Measurements from ENCODE around the gene TENT5A.

Gene TENT5A

DNA sequence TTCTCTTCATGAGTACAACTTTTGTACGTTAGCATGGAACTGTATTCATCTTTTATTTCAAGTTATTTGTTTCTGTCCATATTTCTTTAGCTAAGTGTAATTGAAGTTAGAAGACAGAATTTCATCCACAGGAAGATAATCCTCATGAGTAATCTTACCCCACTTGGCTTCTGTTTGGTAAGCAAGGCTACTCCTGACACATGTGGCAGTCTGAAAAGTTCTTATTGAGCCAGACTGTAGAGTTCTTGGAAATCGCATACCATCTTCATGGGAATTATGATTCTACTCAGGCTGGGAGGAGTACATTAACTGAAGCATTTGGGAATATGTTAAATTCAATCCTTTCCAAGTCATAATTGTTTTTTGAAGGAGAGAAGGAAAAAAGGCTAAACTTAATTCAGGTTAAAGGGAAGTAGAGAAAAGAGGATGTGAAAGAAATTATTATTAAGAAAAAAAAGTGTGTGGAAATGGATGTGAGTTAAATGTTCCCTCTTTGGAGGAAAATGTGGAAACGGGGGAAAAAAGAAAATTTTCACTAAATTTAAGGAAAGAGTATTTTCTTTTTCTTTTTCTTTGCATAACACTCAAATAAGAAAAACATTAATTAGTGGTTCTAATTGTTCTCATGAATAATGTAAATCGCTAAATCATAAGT lies 41.5 kb upstream of the TENT5A start:
- DNase-seq (ENCODE audit: low read depth) = peak; percentile 32
- TF ChIP-seq CTCF (IDR thresholded peaks at IDR 0.05; ENCODE audit: low read length, missing control alignments) = no peak
- H3K4me3 ChIP-seq (replicated peaks; ENCODE audit: low read depth, low read length) = no peak overlapping the region

GRCh38 chr6:81792826-81793225 lies 40.3 kb upstream of the TENT5A start:
- TF ChIP-seq CTCF (IDR thresholded peaks at IDR 0.05; ENCODE audit: low read length, missing control alignments) = no peak
- DNase-seq (ENCODE audit: low read depth) = no peak
- no peak overlapping the region for H3K4me3 ChIP-seq (replicated peaks; ENCODE audit: low read depth, low read length)

GRCh38 chr6:81791756-81792155 lies 39.3 kb upstream of the TENT5A start:
- H3K4me3 ChIP-seq (replicated peaks; ENCODE audit: low read depth, low read length) = no peak overlapping the region
- no peak for DNase-seq (ENCODE audit: low read depth)
- no peak for TF ChIP-seq CTCF (IDR thresholded peaks at IDR 0.05; ENCODE audit: low read length, missing control alignments)

DNA sequence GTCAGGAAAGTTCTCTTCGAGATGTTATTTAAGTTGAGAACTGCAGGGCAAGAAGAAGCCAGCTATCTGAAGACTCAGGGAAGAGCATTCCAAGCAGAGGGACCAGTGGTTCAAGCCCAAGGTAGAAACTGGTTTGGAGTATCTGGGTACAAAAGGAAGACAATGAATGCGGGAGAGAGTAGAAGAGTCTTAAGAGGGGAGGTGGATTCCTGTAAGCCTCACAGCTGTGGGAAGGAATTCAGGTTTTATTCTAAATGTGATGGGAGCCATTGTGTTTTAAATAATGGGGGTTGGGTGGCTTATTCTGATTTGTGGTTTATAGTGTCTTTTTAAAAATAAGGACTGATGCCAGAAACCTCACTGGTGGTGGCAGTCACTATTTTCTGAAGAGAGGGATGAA lies 37.6 kb upstream of the TENT5A start:
- DNase-seq (ENCODE audit: low read depth) = no peak
- H3K4me3 ChIP-seq (replicated peaks; ENCODE audit: low read depth, low read length) = no peak overlapping the region
- no peak for TF ChIP-seq CTCF (IDR thresholded peaks at IDR 0.05; ENCODE audit: low read length, missing control alignments)

DNA sequence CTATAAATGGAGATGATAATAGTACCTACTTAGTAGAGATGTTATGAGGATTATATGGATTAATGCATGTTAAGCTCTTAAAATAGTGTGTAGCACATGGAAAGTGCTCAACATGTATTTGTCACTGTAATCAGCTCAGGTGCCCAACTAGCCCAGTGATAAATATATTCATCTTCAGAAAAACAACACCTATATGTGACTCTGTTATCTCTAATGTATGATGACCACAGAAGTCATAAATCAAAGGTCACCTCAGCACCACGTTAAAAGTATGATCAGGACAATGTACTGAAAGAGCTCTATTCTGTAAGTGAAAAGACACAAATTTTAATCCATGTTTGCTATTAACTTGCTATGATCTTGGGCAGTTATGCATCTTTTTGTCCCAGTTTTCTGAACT lies 36.8 kb upstream of the TENT5A start:
- no peak for TF ChIP-seq CTCF (IDR thresholded peaks at IDR 0.05; ENCODE audit: low read length, missing control alignments)
- no peak for DNase-seq (ENCODE audit: low read depth)
- H3K4me3 ChIP-seq (replicated peaks; ENCODE audit: low read depth, low read length) = no peak overlapping the region

DNA sequence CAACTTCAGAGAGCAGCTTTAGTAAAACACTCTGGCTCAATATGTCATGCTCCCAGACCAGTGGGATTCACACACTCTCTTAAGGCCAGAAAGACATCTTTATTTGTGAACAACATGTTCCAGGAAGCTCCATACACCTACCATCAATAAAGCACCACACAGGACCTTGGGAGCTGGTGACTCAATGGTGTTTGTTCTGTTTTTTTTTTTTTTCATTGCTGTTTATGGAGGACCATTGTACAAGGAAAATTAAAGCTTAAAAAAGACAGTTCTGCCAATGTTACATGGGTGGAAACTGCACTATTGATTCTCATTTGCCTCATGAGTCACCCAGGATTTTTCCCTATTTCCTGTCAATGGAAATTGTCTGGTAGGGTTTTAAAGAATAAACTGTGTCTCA lies 36.3 kb upstream of the TENT5A start:
- no peak overlapping the region for H3K4me3 ChIP-seq (replicated peaks; ENCODE audit: low read depth, low read length)
- no peak for DNase-seq (ENCODE audit: low read depth)
- no peak for TF ChIP-seq CTCF (IDR thresholded peaks at IDR 0.05; ENCODE audit: low read length, missing control alignments)
